Calu3 (cell line): ENCODE results near the gene PRR13. TPM values are rescaled to one million over a fixed set of nuclear protein-coding genes. Genes with fewer than 3 reads are reported as not detected.

Experiments used
- BruUV-seq: library from RNA; stranded (reverse); fragments of 400-500 nt; replicated peaks from 2 replicates; lab custom pipeline; 2021; lab: Mats Ljungman, UMichigan
- CTCF ChIA-PET: fragments of 300-600 bp; sonication (Branson Sonifier 250); formaldehyde crosslinking; loops from one replicate; lab custom pipeline; 2022; ENCODE audit warnings: antibody characterized with exemption; lab: Charles Lee
- DNase-seq: peaks from one replicate; pipeline ENCODE4 v3.0.0; 2022
- H3K27ac Mint-ChIP-seq: one replicate; pipeline ENCODE4 v1.8.0; 2022; ENCODE audit warnings: mixed read lengths; ENCODE audit not compliant: unreplicated experiment
- H3K27me3 Mint-ChIP-seq: one replicate; pipeline ENCODE4 v1.8.0; 2022; ENCODE audit warnings: mixed read lengths; ENCODE audit not compliant: unreplicated experiment
- H3K36me3 Mint-ChIP-seq: one replicate; pipeline ENCODE4 v1.8.0; 2022; ENCODE audit warnings: mild to moderate bottlenecking, moderate library complexity, mixed read lengths; ENCODE audit not compliant: insufficient read depth, unreplicated experiment
- H3K4me1 Mint-ChIP-seq: one replicate; pipeline ENCODE4 v1.8.0; 2022; ENCODE audit warnings: mild to moderate bottlenecking, low read depth, mixed read lengths; ENCODE audit not compliant: unreplicated experiment
- H3K4me3 Mint-ChIP-seq: one replicate; pipeline ENCODE4 v1.8.0; 2022; ENCODE audit warnings: mild to moderate bottlenecking, low read depth, moderate library complexity, mixed read lengths; ENCODE audit not compliant: unreplicated experiment
- H3K9me3 Mint-ChIP-seq: one replicate; pipeline ENCODE4 v1.8.0; 2022; ENCODE audit warnings: low read depth, mixed read lengths; ENCODE audit not compliant: unreplicated experiment
- CTCF ChIP-seq: fragments of 200-600 bp; IDR thresholded peaks from one replicate; pipeline ENCODE4 v1.8.0; 2022; ENCODE audit warnings: antibody characterized with exemption; ENCODE audit not compliant: unreplicated experiment
- intact Hi-C: fragments of 100-400 bp; cut with micrococcal nuclease; formaldehyde crosslinking; loops from one replicate; pipeline ENCODE4 v1.10.0; 2022; ENCODE audit not compliant: unreplicated experiment
- total RNA-seq: library from RNA; stranded (reverse); gene quantifications from 2 replicates; pipeline ENCODE4 v1.2.3, GENCODE V29; 2022

PRR13 gene
- total RNA-seq, 1 experiment from 2014 or later: 151 TPM

GRCh38 chr12:53454707-53455106, 13.2 kb downstream of the PRR13 start:
- H3K4me1 Mint-ChIP-seq: peaks cover 19% of the 10 kb centered on the region
- CTCF ChIA-PET: interaction anchor here (0.6 kb wide), 1 partner anchor 649 kb away, joined by 4 read pairs; no protein-coding TSS in a partner anchor
- intact Hi-C loops: no loop called here
- peaks cover 74% of the 10 kb centered on the region for H3K36me3 Mint-ChIP-seq
- peak overlapping the region; percentile 30 for H3K27ac Mint-ChIP-seq
- peak overlapping the region; percentile 82 for H3K4me3 Mint-ChIP-seq
- no peaks in the 10 kb centered on the region for H3K9me3 Mint-ChIP-seq
- no peaks in the 10 kb centered on the region for H3K27me3 Mint-ChIP-seq
- BruUV-seq: no TSS peak
- DNase-seq: no peak
- no peak for TF ChIP-seq CTCF

GRCh38 chr12:53456654-53457366, 15.3 kb downstream of the PRR13 start:
- CTCF ChIA-PET: no interaction called here
- DNase-seq: no peak
- no peak for TF ChIP-seq CTCF
- H3K4me1 Mint-ChIP-seq: peaks cover 20% of the 10 kb centered on the region
- H3K36me3 Mint-ChIP-seq: peaks cover 87% of the 10 kb centered on the region
- no peaks in the 10 kb centered on the region for H3K27me3 Mint-ChIP-seq
- H3K27ac Mint-ChIP-seq: no peak overlapping the region
- no peak overlapping the region for H3K4me3 Mint-ChIP-seq
- BruUV-seq: no TSS peak
- intact Hi-C loops: no loop called here
- no peaks in the 10 kb centered on the region for H3K9me3 Mint-ChIP-seq

GRCh38 chr12:53459097-53459496, 17.6 kb downstream of the PRR13 start:
- Mint-ChIP-seq H3K9me3 (no peaks in the 10 kb centered on the region), H3K36me3 (peaks cover 83% of the 10 kb centered on the region), H3K4me3 (no peak overlapping the region), H3K27me3 (no peaks in the 10 kb centered on the region), H3K4me1 (peaks cover 8% of the 10 kb centered on the region), H3K27ac (no peak overlapping the region)
- CTCF ChIA-PET: no interaction called here
- intact Hi-C loops: no loop called here
- no peak for DNase-seq
- BruUV-seq: no TSS peak
- TF ChIP-seq CTCF: no peak

GRCh38 chr12:53461059-53461458, 19.5 kb downstream of the PRR13 start:
- H3K9me3 Mint-ChIP-seq: no peaks in the 10 kb centered on the region
- H3K4me1 Mint-ChIP-seq: peaks cover 8% of the 10 kb centered on the region
- TF ChIP-seq CTCF: no peak
- H3K27me3 Mint-ChIP-seq: no peaks in the 10 kb centered on the region
- H3K4me3 Mint-ChIP-seq: no peak overlapping the region
- peaks cover 83% of the 10 kb centered on the region for H3K36me3 Mint-ChIP-seq
- CTCF ChIA-PET: no interaction called here
- no peak for DNase-seq
- BruUV-seq: no TSS peak
- H3K27ac Mint-ChIP-seq: no peak overlapping the region
- intact Hi-C loops: no loop called here
